Measurements from ENCODE around the gene TMEM178A.

TMEM178A gene

GRCh38 chr2:39706312-39706711 lies 40.6 kb downstream of the TMEM178A start:
- TF ChIP-seq CREB1 (IDR thresholded peaks at IDR 0.05; ENCODE audit: low read depth) (no peak), ZBTB7A (IDR thresholded peaks at IDR 0.05; ENCODE audit: low read depth) (no peak), MAX (IDR thresholded peaks at IDR 0.05) (no peak)

GRCh38 chr2:39706945-39707344 lies 41.2 kb downstream of the TMEM178A start:
- TF ChIP-seq USF1 (IDR thresholded peaks at IDR 0.05) (no peak), ZBTB7A (IDR thresholded peaks at IDR 0.05; ENCODE audit: low read depth) (no peak), TEAD4 (IDR thresholded peaks at IDR 0.05) (no peak), CREB1 (IDR thresholded peaks at IDR 0.05; ENCODE audit: low read depth) (no peak), FOXM1 (IDR thresholded peaks at IDR 0.05; ENCODE audit: borderline replicate concordance, low read depth) (no peak), CEBPB (IDR thresholded peaks at IDR 0.05) (no peak), YY1 (IDR thresholded peaks at IDR 0.05; ENCODE audit: low read depth) (no peak)

DNA sequence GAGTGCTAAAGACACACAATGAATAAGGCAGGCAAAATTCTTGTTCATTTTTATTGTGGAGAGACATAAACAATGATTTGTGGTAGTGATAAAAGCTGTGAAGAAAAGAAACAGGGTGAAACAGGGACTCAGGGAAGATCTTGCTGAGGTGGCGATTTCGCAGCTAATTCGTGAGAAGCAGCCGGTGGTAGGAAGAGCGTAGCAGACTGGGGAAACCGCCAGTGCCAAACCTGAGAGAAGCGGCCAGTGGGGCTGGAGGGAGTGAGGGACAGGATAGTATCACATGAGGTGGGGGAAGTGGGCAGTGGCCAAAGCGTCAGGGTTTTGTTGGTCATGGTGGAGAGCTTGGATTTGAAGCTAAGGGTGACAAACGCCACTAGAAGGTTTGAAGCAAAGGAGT lies 42.3 kb downstream of the TMEM178A start:
- TF ChIP-seq CREB1 (IDR thresholded peaks at IDR 0.05; ENCODE audit: low read depth): no peak
- no peak for TF ChIP-seq TCF12 (IDR thresholded peaks at IDR 0.05; ENCODE audit: low read depth)
- no peak for TF ChIP-seq ZBTB7A (IDR thresholded peaks at IDR 0.05; ENCODE audit: low read depth)
- TF ChIP-seq RAD21 (IDR thresholded peaks at IDR 0.05; ENCODE audit: low read depth): no peak
- TF ChIP-seq USF1 (IDR thresholded peaks at IDR 0.05): no peak
- no peak for TF ChIP-seq EP300 (IDR thresholded peaks at IDR 0.05; ENCODE audit: borderline replicate concordance)
- TF ChIP-seq, protein P1, sequence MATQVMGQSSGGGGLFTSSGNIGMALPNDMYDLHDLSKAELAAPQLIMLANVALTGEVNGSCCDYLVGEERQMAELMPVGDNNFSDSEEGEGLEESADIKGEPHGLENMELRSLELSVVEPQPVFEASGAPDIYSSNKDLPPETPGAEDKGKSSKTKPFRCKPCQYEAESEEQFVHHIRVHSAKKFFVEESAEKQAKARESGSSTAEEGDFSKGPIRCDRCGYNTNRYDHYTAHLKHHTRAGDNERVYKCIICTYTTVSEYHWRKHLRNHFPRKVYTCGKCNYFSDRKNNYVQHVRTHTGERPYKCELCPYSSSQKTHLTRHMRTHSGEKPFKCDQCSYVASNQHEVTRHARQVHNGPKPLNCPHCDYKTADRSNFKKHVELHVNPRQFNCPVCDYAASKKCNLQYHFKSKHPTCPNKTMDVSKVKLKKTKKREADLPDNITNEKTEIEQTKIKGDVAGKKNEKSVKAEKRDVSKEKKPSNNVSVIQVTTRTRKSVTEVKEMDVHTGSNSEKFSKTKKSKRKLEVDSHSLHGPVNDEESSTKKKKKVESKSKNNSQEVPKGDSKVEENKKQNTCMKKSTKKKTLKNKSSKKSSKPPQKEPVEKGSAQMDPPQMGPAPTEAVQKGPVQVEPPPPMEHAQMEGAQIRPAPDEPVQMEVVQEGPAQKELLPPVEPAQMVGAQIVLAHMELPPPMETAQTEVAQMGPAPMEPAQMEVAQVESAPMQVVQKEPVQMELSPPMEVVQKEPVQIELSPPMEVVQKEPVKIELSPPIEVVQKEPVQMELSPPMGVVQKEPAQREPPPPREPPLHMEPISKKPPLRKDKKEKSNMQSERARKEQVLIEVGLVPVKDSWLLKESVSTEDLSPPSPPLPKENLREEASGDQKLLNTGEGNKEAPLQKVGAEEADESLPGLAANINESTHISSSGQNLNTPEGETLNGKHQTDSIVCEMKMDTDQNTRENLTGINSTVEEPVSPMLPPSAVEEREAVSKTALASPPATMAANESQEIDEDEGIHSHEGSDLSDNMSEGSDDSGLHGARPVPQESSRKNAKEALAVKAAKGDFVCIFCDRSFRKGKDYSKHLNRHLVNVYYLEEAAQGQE (IDR thresholded peaks at IDR 0.05; ENCODE audit: low read depth): no peak
- TF ChIP-seq EGR1 (IDR thresholded peaks at IDR 0.05): no peak

DNA sequence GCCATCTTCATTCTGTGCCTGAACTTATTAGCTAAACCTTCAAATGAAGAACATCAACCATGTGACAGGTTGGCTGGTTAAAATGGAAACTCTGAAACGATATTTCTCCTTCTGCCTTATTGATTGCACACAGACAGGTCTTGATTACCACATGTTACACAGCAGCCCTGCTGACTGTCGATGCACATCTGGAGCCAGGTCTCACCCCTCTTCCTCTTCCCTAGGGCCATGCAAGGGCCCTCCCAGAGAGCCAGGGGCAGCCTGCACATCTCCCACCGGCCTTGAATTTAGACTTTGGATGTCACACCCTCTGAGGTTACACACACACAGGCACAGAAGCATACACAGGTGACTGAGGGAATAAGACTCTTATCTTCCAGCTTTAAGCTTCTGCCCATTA lies 45.1 kb downstream of the TMEM178A start:
- TF ChIP-seq TCF12 (IDR thresholded peaks at IDR 0.05; ENCODE audit: low read depth): no peak
- no peak for TF ChIP-seq MAX (IDR thresholded peaks at IDR 0.05)
- TF ChIP-seq EP300 (IDR thresholded peaks at IDR 0.05; ENCODE audit: borderline replicate concordance): no peak
- no peak for TF ChIP-seq USF1 (IDR thresholded peaks at IDR 0.05)
- no peak for TF ChIP-seq FOXM1 (IDR thresholded peaks at IDR 0.05; ENCODE audit: borderline replicate concordance, low read depth)
- TF ChIP-seq TEAD4 (IDR thresholded peaks at IDR 0.05): no peak
- no peak for TF ChIP-seq RAD21 (IDR thresholded peaks at IDR 0.05; ENCODE audit: low read depth)
- no peak for TF ChIP-seq CEBPB (IDR thresholded peaks at IDR 0.05)
- TF ChIP-seq, protein P1 (IDR thresholded peaks at IDR 0.05; ENCODE audit: low read depth): no peak
- no peak for TF ChIP-seq NFIC (IDR thresholded peaks at IDR 0.05)
- no peak for TF ChIP-seq EGR1 (IDR thresholded peaks at IDR 0.05)
- no peak for TF ChIP-seq YY1 (IDR thresholded peaks at IDR 0.05; ENCODE audit: low read depth)
- TF ChIP-seq TAF1 (IDR thresholded peaks at IDR 0.05; ENCODE audit: low read depth): no peak
- no peak for TF ChIP-seq ZBTB7A (IDR thresholded peaks at IDR 0.05; ENCODE audit: low read depth)
- no peak for TF ChIP-seq CREB1 (IDR thresholded peaks at IDR 0.05; ENCODE audit: low read depth)

GRCh38 chr2:39712953-39713352 lies 47.2 kb downstream of the TMEM178A start:
- no peak for TF ChIP-seq TCF12 (IDR thresholded peaks at IDR 0.05; ENCODE audit: low read depth)
- TF ChIP-seq EGR1 (IDR thresholded peaks at IDR 0.05): no peak
- no peak for TF ChIP-seq ZBTB7A (IDR thresholded peaks at IDR 0.05; ENCODE audit: low read depth)
- no peak for TF ChIP-seq TEAD4 (IDR thresholded peaks at IDR 0.05)
- no peak for TF ChIP-seq USF1 (IDR thresholded peaks at IDR 0.05)
- no peak for TF ChIP-seq EP300 (IDR thresholded peaks at IDR 0.05; ENCODE audit: borderline replicate concordance)
- no peak for TF ChIP-seq NFIC (IDR thresholded peaks at IDR 0.05)
- no peak for TF ChIP-seq TAF1 (IDR thresholded peaks at IDR 0.05; ENCODE audit: low read depth)

- no peak for TF ChIP-seq TEAD4 (IDR thresholded peaks at IDR 0.05)
- no peak for TF ChIP-seq TCF12 (IDR thresholded peaks at IDR 0.05; ENCODE audit: low read depth)
- TF ChIP-seq YY1 (IDR thresholded peaks at IDR 0.05; ENCODE audit: low read depth): no peak
- no peak for TF ChIP-seq CEBPB (IDR thresholded peaks at IDR 0.05)
- no peak for TF ChIP-seq TAF1 (IDR thresholded peaks at IDR 0.05; ENCODE audit: low read depth)
- TF ChIP-seq EP300 (IDR thresholded peaks at IDR 0.05; ENCODE audit: borderline replicate concordance): no peak
- TF ChIP-seq RAD21 (IDR thresholded peaks at IDR 0.05; ENCODE audit: low read depth): no peak
- TF ChIP-seq USF1 (IDR thresholded peaks at IDR 0.05): no peak
- TF ChIP-seq MAX (IDR thresholded peaks at IDR 0.05): no peak
- TF ChIP-seq EGR1 (IDR thresholded peaks at IDR 0.05): no peak
- TF ChIP-seq NFIC (IDR thresholded peaks at IDR 0.05): no peak
- no peak for TF ChIP-seq ZBTB7A (IDR thresholded peaks at IDR 0.05; ENCODE audit: low read depth)
- TF ChIP-seq, protein P1 (IDR thresholded peaks at IDR 0.05; ENCODE audit: low read depth): no peak
- TF ChIP-seq CREB1 (IDR thresholded peaks at IDR 0.05; ENCODE audit: low read depth): no peak
- TF ChIP-seq FOXM1 (IDR thresholded peaks at IDR 0.05; ENCODE audit: borderline replicate concordance, low read depth): no peak
Measured at GRCh38 chr2:39715095-39715494, 49.4 kb downstream of the TMEM178A start.

All from Ishikawa (cell line).